Activated T-cell treated with anti-CD3 and anti-CD28 coated beads for 24 hours (primary cell): ENCODE measurements around the gene DMRTB1.

Source experiments
- DNase-seq: peaks from one replicate; pipeline ENCODE4 v3.0.0-alpha.2; 2020; ENCODE audit warnings: low read depth

Gene DMRTB1

DNA sequence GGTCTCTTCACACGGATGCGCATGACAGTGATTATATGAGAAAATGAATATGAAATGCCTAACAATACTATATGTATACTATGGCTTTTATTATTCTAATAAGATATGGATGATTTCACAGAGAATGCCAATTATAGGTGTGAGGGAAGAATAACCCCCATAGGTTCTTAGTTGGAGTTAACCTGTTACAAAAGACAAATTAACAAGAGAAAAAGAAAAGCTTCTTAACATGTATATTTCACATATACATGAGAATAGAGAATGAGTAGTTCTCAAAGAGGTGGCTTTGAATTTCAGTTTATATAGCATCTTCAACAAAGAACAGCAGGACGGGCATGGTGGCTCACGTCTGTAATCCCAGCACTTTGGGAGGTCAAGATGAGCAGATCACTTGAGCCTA lies 24.0 kb upstream of the DMRTB1 start:
- no peak for DNase-seq

DNA sequence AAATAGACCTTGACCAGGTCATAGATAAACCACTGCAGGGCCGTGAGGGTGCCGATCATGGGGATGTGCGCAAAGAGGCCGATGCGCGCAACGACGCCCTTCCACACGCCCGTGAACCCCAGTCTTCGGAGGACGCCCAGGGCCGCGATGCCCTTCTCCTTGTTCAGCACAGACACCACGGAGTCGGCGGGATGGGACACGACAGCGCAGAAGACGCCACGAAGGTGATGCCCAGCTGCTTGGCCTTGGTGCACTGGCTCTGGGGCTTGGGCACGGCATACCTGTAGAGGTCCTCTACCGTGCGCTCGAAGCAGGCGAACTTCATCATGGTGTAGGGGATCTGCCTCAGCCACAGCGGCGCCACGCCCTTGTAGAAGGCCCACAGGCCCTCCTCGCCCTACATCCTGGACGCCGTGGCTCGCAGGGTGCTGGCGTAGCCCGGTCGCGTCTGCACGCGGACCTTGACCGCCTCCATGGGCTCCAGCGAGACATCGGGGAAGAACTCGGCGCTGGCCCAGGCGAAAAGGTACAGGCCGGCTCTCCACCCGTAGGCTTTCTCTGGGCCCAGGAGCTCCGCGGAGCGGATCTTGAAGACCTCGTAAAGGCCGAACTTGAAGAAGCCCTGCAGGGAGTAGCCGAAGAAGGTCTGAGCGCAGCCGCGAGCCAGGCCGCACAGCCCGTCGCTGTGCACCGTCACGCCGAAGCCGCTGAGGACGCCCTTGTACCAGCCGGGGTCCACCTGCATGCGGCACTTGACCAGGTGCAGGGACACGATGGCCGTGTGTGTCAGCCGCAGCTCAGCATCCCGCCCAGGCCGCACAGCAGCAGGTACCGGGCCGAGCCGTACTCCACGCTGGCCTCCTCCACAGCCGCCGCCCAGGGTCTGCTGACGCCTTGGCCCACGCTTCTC lies 20.5 kb upstream of the DMRTB1 start:
- no peak for DNase-seq

- DNase-seq: no peak
Measured at GRCh38 chr1:53439337-53440207, 19.6 kb upstream of the DMRTB1 start.

DNA sequence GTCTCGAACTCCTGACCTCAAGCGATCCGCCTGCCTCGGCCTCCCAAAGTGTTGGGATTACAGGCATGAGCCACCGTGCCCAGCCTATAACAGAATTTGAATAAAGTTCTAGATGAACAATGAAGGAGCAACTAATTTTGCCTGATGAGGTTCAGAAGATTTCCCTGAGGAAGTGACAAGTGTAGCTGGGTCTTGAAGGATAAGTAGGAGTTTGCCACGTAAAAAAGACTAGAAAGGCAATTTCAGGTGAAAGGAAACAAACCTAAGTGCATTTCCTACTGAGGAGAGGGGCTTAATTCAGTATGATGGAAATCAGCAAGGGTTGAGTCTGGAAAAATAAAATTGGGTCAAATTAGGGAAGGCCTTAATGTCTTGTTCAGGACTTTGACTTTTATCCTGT lies 18.6 kb upstream of the DMRTB1 start:
- DNase-seq: no peak

DNA sequence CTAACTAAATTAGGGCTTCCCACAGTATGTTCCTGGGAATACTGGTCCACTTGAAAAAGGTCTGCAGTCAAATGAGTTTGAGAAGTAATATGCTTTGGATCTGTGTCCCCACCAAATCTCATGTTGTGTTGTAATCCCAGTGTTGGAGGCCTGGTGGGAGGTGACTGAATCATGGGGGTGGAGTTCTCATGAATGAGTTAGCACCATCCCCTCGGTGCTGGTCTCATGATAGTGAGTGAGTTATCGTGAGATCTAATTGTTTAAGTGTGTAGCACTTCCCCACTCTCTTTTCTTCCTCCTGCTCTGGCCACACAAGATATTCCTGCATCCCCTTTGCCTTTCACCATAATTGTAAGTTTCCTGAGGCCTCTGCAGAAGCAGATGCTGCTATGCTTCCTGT lies 16.9 kb upstream of the DMRTB1 start:
- DNase-seq: no peak

DNA sequence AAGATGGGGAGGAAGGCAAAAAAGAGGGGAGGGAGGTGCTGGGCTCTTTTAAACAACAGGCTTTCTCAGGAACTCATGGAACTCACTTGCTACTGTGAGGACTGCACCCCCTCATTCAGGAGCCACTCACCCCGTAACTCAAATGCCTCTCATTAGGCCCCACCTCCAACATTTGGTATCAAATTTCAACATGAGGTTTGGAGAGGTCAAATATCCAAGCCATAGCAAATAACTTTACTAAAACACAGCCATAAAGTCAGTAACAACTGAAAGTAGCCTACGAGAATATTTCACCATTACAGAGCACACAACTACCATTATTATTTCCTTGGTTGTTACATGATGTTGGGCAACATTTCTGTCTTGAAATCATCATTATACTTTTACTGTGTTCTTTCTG lies 13.1 kb upstream of the DMRTB1 start:
- no peak for DNase-seq

DNA sequence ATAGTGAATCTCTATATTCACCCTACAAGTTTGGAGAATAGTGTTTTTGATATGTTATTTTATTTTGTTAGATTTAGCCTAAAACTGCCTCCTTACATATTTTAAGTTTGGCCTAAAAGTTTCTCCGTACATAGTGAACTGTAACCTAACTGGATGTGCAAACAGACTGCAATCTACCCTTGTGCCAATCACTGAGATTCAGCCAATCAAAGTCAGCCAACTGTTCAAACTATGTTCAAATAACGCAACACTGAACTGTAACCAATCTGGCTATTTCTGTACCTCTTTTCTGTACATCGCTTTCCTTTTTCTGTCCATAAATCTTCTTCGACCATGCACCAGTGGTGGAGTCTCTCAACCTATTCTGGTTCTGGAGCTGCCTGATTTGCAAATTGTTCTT lies 11.8 kb upstream of the DMRTB1 start:
- no peak for DNase-seq

DNA sequence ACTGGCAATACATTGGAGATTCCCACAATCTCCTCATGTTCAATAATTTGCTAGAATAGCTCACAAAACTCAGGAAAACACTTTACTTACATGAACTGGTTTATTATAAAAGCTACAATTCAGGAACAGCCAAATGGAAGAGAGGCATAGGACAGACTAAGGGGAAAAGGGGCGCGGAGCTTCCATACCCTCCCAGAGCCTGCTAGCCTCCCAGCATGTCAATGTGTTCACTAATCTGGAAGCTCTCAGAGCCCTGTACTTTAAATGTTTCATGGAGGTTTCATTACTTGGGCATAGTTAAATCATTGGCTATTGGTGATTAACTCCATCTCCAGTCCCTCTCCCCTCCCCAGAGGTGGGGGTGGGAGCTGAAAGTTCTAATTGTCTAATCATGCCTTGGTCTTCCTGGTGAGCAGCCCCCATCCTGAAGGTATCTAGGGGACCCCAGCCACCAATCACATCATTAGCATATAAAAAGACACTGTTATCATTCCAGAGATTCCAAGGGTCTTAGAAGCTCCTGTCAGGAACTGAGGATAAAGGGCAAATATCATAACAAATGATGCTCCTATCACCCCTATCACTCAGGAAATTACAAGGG lies 10.9 kb upstream of the DMRTB1 start:
- no peak for DNase-seq

- DNase-seq: no peak
Measured at GRCh38 chr1:53449021-53449420, 10.2 kb upstream of the DMRTB1 start.

DNA sequence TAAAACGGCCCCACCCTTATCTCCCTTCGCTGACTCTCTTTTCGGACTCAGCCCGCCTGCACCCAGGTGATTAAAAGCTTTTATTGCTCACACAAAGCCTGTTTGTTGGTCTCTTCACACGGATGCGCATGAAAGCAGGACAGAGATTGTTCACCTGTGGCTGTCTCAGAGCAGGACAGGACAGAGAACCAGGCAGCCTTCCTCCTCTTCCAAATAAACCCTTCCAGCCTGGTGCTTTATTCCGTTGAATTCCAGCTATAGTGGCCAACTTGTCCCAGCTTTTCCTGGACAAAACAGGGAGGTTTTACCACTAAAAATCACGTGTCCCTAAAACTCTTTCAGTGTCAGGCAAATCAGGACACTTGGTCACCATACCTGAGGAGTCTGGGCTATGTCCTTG lies 9.5 kb upstream of the DMRTB1 start:
- DNase-seq: no peak

DNA sequence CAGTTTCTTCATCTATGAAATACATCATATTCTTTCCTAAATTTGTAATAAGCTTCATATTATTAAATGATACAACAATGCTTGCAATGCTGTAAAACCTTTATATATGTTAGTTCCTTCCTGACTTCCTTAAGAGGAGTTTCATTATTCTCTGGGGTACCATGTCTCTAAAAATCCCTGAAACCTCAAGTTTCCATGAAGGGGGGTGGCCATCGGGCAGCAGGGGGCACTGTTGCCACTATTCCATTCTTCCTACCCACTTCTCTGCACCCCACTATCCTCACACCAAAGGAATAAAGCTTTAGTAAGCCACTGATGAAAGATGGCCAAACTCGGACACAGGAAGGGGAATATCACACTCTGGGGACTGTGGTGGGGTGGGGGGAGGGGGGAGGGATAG lies 9.0 kb upstream of the DMRTB1 start:
- DNase-seq: no peak

GRCh38 chr1:53454019-53454418 lies 5.2 kb upstream of the DMRTB1 start:
- no peak for DNase-seq

GRCh38 chr1:53455364-53455991 lies 3.7 kb upstream of the DMRTB1 start:
- no peak for DNase-seq

DNA sequence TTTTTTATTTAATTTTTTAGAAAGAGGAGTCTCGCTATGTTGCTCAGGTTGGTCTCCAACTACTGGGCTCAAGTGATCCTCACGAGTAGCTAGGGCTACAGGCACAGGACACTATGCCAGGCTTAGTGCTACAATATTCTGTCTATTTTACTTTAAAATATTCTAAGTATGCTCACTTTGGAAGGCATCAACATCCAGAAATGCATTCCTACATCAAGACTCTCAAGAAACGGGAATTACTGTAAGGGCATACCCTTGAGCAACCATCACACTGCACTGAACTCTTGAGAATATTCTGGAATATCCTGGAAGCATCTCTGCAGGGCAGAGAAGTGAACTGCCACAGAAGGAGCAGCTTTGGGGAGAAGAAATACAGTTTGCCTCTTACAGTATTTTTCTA lies 565 bp upstream of the DMRTB1 start:
- no peak for DNase-seq

DNA sequence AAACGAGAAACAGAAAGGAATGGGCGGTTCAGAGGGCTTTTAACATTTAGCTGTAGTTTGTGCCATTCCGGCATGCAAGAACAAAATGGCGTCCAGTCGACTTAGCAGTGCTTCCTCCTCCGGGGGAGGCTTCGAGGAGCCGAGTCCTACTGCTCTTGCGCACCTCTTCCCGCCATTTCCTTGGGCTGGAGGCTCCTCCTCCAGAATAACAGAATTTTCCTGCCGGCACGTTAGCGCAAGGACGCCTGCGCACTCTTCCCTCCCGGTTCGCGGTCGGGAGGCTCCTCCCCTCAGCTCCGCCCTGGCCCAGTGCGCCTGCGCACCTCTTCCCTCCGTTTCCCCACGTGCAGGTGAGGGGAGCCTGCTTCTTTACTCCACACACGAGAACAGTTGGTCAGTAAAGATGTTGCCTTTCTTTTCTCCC lies 1.0 kb downstream of the DMRTB1 start:
- DNase-seq: no peak

DNA sequence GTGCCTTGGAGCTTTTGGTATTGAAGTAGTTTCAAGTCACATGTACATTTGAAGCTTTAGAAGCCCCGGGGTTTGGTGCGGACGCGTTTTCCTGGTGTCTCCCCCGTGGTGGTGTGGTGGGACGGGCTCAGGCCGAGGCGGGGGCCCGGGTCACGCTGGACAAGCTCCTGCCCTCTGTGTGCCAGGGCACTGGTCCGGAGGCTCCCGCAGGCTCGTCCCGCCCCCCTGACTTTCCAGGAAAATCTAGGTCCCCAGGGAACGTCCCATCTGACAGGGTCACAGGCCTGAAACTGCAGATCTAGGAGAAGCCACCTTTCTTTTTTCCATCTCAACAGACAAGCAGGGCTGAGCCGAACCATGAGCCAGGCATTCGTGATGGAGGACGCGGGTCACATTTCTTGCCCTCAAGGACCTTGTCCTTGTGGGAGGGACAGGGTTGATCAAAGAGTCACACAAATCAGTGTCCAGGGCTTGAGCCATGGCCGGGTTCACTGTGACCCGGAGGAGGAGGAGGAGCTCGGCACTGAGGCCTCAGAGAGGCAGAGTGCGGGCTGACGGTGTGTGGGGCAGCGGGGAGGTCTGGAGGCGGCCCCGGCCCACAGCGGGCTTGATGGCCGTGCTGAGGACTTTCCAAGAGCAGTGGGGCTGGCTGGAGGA lies 1.6 kb downstream of the DMRTB1 start:
- DNase-seq: no peak

- no peak for DNase-seq
Measured at GRCh38 chr1:53461323-53462044, 2.3 kb downstream of the DMRTB1 start.

DNA sequence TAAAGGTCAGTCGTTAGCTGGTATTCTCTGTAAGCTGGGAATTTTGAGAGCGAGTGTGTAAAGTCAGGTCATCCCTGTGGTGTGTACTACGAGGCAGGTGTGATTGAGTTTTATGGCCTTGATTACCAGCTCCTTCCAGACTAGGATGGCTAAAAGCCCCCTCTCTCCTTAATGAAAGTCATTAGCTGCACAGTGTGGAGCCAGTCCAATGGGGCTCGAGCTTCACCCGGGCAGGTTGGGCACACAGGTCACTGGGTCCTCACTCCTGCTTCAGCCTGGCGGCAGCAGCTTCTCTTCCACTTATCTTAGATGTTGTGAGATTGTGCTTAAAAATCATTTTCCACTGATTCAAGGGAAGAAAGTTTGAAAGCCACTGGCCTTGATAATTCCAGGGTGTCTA lies 3.0 kb downstream of the DMRTB1 start:
- DNase-seq: no peak

GRCh38 chr1:53462769-53463501 lies 3.7 kb downstream of the DMRTB1 start:
- DNase-seq: no peak
